Peyer's patch (tissue), 4 donors: ENCODE measurements around the gene GARIN5B. TPM values are rescaled to one million over a fixed set of nuclear protein-coding genes. Genes with fewer than 3 reads are reported as not detected.
A peak's percentile ranks its signal among the peaks of the same experiment; 100 is the strongest.

Experiments
- DNase-seq, 3 donors: peaks; one replicate each; pipeline ENCODE4 v3.0.0-alpha.2; 2017 to 2019
- H3K27ac ChIP-seq, 4 donors: fragments of 200-600 bp; sonication (generic); one replicate each; pipeline ENCODE4 v1.5.1; 2016 to 2019
- H3K27me3 ChIP-seq, 2 donors: fragments of 200-600 bp; sonication (generic); one replicate each; pipeline ENCODE4 v1.5.1; 2019
- H3K36me3 ChIP-seq, 3 donors: fragments of 200-600 bp; sonication (generic); one replicate each; pipeline ENCODE4 v1.5.1; 2016 to 2019
- H3K4me1 ChIP-seq, 4 donors: fragments of 200-600 bp; sonication (generic); one replicate each; pipeline ENCODE4 v1.5.1; 2016 to 2019
- H3K4me3 ChIP-seq, 4 donors: fragments of 200-600 bp; sonication (generic); 1 replicate in 3 of 4; 2 replicates in 1 of 4; pipeline ENCODE4 v1.5.1; 2016 to 2019; ENCODE audit warnings: mild to moderate bottlenecking in 1 of 4
- H3K9me3 ChIP-seq, 4 donors: fragments of 200-600 bp; sonication (generic); one replicate each; pipeline ENCODE4 v1.5.1; 2016 to 2019; ENCODE audit warnings: mild to moderate bottlenecking in 1 of 4
- POLR2A ChIP-seq, 2 donors: fragments of 450-650 bp; IDR thresholded peaks; one replicate each; pipeline ENCODE4 v1.5.1; 2017; ENCODE audit warnings: antibody characterized with exemption in 2 of 2, mild to moderate bottlenecking in 2 of 2, moderate library complexity in 2 of 2
- total RNA-seq, 4 donors: library from RNA; depleted of rRNA; stranded (reverse); fragments of >200 nt; gene quantifications; one replicate each; pipeline ENCODE4 v1.1.0, GENCODE V29; 2016
- TF ChIP-seq, protein P1 (sequence below), 6 experiments: fragments of 450-650 bp in 4 of 6; fragments of 200-600 bp in 2 of 6; sonication (generic) in 1 of 6; IDR thresholded peaks; one replicate each; pipeline ENCODE4 v1.5.1; 2017 to 2019; ENCODE audit warnings: antibody characterized with exemption in 6 of 6, mild to moderate bottlenecking in 3 of 6, moderate library complexity in 1 of 6

Gene GARIN5B
- total RNA-seq, 4 donors from 2014 or later, result not detected

DNA sequence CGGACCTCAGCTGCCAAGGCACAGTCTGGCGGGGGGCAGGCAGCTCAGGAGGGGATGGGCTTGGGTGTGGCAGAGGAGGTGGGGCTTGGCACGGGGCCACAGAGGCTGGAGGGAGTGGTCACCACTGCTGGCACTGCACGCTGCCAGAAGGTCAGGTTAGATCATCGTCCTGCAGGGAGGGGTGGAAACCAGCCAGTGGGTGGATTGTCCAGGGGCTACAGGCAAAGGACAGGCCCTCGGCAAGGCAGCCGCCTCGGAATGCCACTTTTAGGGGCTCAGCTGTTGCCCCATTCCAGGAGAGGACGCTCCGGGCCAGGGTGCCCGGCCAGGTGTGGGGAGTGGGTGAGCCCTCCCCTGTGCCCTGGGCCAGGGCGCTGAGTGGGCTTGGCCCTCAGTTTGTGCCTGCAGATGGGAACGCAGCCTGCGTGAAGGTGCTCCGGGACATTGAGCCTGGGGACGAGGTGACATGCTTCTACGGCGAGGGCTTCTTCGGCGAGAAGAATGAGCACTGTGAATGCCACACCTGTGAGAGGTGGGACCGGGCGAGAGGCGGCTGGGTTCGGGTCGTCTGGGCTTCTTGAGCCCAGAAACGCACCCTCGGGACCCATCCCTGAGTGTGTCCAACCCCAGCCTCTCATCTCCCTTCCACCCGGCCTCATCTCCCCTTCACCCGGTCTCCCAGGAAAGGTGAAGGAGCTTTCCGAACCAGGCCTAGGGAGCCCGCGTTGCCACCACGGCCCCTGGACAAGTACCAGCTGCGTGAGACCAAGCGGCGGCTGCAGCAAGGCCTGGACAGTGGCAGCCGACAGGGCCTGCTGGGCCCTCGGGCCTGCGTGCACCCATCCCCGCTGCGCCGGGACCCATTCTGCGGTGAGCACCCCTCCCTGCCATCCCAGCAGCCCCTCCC is 17.0 kb downstream of the GARIN5B start:
- no peaks in the 10 kb centered on the region for H3K27me3 ChIP-seq
- peaks cover 0 to 30% (median 0%) of the 10 kb centered on the region in 3 donors for H3K36me3 ChIP-seq
- no peak overlapping the region for H3K4me3 ChIP-seq
- H3K4me1 ChIP-seq, result peaks cover 0 to 13% (median 2%) of the 10 kb centered on the region in 4 donors
- H3K27ac ChIP-seq, result no peak overlapping the region
- H3K9me3 ChIP-seq, result no peaks in the 10 kb centered on the region
- DNase-seq, result peak in 2 of 3 donors; percentile 62 to 70
- TF ChIP-seq, protein P1, sequence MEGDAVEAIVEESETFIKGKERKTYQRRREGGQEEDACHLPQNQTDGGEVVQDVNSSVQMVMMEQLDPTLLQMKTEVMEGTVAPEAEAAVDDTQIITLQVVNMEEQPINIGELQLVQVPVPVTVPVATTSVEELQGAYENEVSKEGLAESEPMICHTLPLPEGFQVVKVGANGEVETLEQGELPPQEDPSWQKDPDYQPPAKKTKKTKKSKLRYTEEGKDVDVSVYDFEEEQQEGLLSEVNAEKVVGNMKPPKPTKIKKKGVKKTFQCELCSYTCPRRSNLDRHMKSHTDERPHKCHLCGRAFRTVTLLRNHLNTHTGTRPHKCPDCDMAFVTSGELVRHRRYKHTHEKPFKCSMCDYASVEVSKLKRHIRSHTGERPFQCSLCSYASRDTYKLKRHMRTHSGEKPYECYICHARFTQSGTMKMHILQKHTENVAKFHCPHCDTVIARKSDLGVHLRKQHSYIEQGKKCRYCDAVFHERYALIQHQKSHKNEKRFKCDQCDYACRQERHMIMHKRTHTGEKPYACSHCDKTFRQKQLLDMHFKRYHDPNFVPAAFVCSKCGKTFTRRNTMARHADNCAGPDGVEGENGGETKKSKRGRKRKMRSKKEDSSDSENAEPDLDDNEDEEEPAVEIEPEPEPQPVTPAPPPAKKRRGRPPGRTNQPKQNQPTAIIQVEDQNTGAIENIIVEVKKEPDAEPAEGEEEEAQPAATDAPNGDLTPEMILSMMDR (IDR thresholded peaks at IDR 0.05), result no peak
- TF ChIP-seq POLR2A (IDR thresholded peaks at IDR 0.05), result no peak

DNA sequence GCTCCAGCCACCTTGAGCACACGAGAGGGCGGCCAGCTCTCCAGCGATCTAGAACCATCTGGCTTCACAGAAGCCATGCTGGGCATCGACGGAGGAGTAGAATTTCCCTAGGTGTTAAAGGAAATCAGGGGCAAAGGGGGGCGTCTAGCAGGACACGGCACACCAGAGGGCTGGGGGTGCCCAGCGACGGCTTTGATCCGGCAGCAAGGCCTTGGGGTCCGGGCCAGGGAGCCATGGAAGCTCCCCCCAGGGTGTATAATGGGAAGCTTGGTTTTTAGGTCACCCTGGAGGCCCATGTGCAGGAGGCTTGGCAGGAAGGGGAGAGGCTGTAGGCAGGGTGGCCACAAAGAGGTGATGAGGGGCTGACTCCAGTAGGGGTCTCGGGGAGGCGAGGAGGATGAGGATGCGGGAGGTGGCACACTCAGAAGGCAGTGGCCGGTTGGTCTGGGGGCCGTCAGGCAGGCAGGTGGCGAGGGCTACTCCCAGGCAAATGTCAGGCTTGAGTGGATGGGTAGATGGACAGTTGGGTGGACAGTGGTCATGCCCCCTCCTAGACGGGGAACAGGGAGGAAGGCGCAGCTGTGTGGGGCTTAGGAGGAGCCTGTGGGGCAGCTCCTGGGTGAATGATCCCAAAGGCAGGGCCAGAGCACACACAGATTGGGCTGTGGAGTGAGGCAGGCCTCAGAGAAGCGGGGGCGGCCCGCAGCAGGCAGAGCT is 17.8 kb downstream of the GARIN5B start:
- H3K36me3 ChIP-seq, result peaks cover 0 to 30% (median 0%) of the 10 kb centered on the region in 3 donors

DNA sequence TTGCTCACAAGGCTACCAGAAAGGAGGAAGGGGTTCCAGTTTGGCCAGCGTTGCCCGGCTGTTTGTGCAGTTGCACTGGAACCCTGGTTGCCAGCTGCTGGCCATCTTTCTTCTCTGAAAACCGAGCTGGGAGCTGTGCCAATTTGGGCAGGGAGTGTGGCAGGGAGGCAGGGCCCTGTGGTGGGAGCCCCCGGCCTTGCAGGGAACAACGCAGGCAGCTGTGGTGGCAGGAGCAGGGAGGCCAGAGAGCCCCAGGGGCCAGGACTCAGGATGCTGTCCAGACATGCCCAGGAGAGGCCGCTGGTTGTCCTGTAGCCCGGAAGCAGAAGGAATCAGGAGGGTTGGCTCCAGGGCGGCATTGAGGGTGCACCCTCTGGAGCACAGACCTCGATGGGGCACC is 18.6 kb downstream of the GARIN5B start:
- Histone ChIP-seq H3K4me1 (peaks cover 0 to 21% (median 11%) of the 10 kb centered on the region in 4 donors), H3K9me3 (no peaks in the 10 kb centered on the region), H3K36me3 (peaks cover 0 to 30% (median 0%) of the 10 kb centered on the region in 3 donors), H3K4me3 (no peak overlapping the region), H3K27ac (no peak overlapping the region), H3K27me3 (no peaks in the 10 kb centered on the region)
- DNase-seq, result no peak
- TF ChIP-seq, protein P1 (IDR thresholded peaks at IDR 0.05), result no peak
- no peak for TF ChIP-seq POLR2A (IDR thresholded peaks at IDR 0.05)

More for the DNA sequence above, 17.8 kb downstream of the GARIN5B start:
- peaks cover 0 to 21% (median 10%) of the 10 kb centered on the region in 4 donors for H3K4me1 ChIP-seq
- TF ChIP-seq, protein P1 (IDR thresholded peaks at IDR 0.05), result no peak
- no peak for TF ChIP-seq POLR2A (IDR thresholded peaks at IDR 0.05)
- no peaks in the 10 kb centered on the region for H3K27me3 ChIP-seq
- DNase-seq, result no peak
- no peak overlapping the region for H3K27ac ChIP-seq
- H3K4me3 ChIP-seq, result no peak overlapping the region
- no peaks in the 10 kb centered on the region for H3K9me3 ChIP-seq

DNA sequence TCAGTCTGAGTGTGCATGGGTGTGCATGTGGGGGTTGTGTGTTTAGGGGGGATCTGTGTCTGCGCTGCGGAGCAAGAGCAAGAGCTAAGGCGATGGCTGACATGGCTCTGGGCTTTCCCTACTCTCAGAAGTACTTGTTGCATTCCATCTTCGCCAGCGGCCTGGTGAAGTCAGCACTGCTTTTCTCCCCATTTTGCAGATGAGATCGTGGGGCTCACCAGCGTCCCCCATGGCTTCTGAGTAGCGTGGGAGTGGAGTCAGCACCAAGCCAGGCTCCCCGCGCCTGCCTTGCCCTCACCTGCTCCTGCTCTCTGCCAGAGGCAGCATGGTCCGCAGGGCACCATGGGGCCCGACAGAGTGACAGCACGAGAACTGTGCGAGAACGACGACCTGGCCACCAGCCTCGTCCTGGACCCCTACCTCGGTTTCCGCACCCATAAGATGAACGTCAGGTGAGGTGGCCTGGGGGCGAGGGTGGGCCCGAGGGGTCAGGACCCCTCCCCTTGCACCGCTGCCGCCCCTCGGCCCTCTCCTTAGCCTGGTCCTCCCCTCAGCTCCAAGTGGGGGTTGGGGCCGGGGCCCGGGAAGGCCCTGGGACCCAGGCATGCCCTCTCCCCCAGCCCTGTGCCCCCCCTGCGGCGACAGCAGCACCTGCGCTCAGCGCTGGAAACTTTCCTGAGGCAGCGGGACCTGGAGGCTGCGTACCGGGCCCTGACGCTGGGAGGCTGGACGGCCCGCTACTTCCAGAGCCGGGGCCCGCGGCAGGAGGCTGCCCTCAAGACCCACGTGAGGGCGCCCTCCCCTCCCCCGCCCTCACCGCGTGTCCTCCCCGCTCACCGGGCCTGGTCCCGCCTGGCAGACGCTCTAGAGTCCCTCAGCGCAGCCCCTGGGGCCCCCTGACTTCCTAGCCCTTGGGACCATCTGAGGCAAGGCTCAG is 21.2 kb downstream of the GARIN5B start:
- Histone ChIP-seq H3K4me1 (peaks cover 0 to 21% (median 14%) of the 10 kb centered on the region in 4 donors), H3K27me3 (no peaks in the 10 kb centered on the region), H3K27ac (no peak overlapping the region), H3K36me3 (peaks cover 0 to 28% (median 0%) of the 10 kb centered on the region in 3 donors), H3K4me3 (peak overlapping the region in 1 of 4 donors; percentile 70), H3K9me3 (no peaks in the 10 kb centered on the region)
- DNase-seq, result no peak
- no peak for TF ChIP-seq POLR2A (IDR thresholded peaks at IDR 0.05)
- TF ChIP-seq, protein P1 (IDR thresholded peaks at IDR 0.05), result no peak

DNA sequence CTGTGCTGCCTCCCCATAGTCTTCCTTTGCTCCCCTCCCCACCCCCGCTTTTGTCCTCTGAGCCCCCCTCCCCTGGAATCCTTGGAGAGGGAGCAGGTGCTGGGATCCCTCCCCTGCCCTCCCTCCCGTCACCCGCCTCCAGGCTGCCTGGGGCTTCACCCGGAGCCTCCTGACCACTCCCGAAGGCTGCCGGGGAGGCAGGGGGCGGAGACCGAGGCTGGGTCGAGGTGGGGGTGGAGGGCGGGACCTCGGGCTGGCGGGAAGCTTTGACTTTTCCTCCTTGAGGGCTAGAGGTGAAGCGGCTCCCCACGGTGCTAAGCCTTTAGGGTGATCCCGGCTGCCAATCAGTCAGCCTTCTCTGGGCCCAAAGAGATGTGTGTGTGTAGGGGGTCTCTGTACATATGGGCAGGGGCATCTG is 21.9 kb downstream of the GARIN5B start:
- TF ChIP-seq, protein P1 (IDR thresholded peaks at IDR 0.05), result no peak
- TF ChIP-seq POLR2A (IDR thresholded peaks at IDR 0.05), result no peak
- no peaks in the 10 kb centered on the region for H3K9me3 ChIP-seq
- H3K27ac ChIP-seq, result peak overlapping the region; percentile 31 to 98 (median 94)
- H3K27me3 ChIP-seq, result no peaks in the 10 kb centered on the region
- H3K36me3 ChIP-seq, result peaks cover 0 to 22% (median 0%) of the 10 kb centered on the region in 3 donors
- H3K4me3 ChIP-seq, result peak overlapping the region; percentile 70 to 94 (median 80)
- peaks cover 0 to 21% (median 14%) of the 10 kb centered on the region in 4 donors for H3K4me1 ChIP-seq
- DNase-seq, result peak; percentile 26 to 84 (median 83)
